Putamen (tissue), 1 donor: Measurements from ENCODE around the gene AUTS2.
A peak's percentile ranks its signal among the peaks of the same experiment; 100 is the strongest.

Source experiments
- DNase-seq: peaks from one replicate; pipeline ENCODE4 v3.0.0-alpha.2; 2016; ENCODE audit warnings: low spot score

AUTS2 gene

GRCh38 chr7:70777251-70777650 lies 1179.0 kb downstream of the AUTS2 start:
- no peak for DNase-seq

GRCh38 chr7:70778585-70778984 lies 1180.3 kb downstream of the AUTS2 start:
- no peak for DNase-seq

GRCh38 chr7:70779321-70779720 lies 1181.0 kb downstream of the AUTS2 start:
- DNase-seq, result no peak

- DNase-seq, result no peak
These were observed 1183.6 kb downstream of the AUTS2 start for GRCh38 chr7:70781922-70782311.

GRCh38 chr7:70782796-70783195 lies 1184.5 kb downstream of the AUTS2 start:
- DNase-seq, result peak; percentile 42

- no peak for DNase-seq
These were observed 1187.2 kb downstream of the AUTS2 start for GRCh38 chr7:70785427-70785826.

GRCh38 chr7:70786076-70786475 lies 1187.8 kb downstream of the AUTS2 start:
- DNase-seq, result no peak

GRCh38 chr7:70787286-70787685 lies 1189.0 kb downstream of the AUTS2 start:
- no peak for DNase-seq

- no peak for DNase-seq
These were observed 1189.5 kb downstream of the AUTS2 start for GRCh38 chr7:70787771-70788170.

GRCh38 chr7:70788276-70788675 lies 1190.0 kb downstream of the AUTS2 start:
- no peak for DNase-seq

- DNase-seq, result no peak
These were observed 1191.4 kb downstream of the AUTS2 start for GRCh38 chr7:70789481-70790214.

GRCh38 chr7:70790215-70791073 lies 1192.2 kb downstream of the AUTS2 start:
- DNase-seq, result no peak

- no peak for DNase-seq
These were observed 1193.1 kb downstream of the AUTS2 start for GRCh38 chr7:70791341-70791740.

- DNase-seq, result no peak
These were observed 1194.8 kb downstream of the AUTS2 start for GRCh38 chr7:70793060-70793459.

GRCh38 chr7:70793821-70794220 lies 1195.5 kb downstream of the AUTS2 start:
- no peak for DNase-seq

- no peak for DNase-seq
These were observed 1196.7 kb downstream of the AUTS2 start for GRCh38 chr7:70794962-70795361.

- DNase-seq, result no peak
These were observed 1197.7 kb downstream of the AUTS2 start for GRCh38 chr7:70795948-70796347.

- no peak for DNase-seq
These were observed 1198.8 kb downstream of the AUTS2 start for GRCh38 chr7:70797109-70797514.

- DNase-seq, result no peak
These were observed 1201.6 kb downstream of the AUTS2 start for GRCh38 chr7:70799841-70800405.

- DNase-seq, result no peak
These were observed 1207.1 kb downstream of the AUTS2 start for GRCh38 chr7:70805360-70805759.

- no peak for DNase-seq
These were observed 1209.4 kb downstream of the AUTS2 start for GRCh38 chr7:70807650-70808049.

- DNase-seq, result no peak
These were observed 1210.6 kb downstream of the AUTS2 start for GRCh38 chr7:70808876-70809275.

GRCh38 chr7:70810558-70811139 lies 1212.4 kb downstream of the AUTS2 start:
- DNase-seq, result no peak
